ENCODE results near the gene CLTB.

The CLTB gene

DNA sequence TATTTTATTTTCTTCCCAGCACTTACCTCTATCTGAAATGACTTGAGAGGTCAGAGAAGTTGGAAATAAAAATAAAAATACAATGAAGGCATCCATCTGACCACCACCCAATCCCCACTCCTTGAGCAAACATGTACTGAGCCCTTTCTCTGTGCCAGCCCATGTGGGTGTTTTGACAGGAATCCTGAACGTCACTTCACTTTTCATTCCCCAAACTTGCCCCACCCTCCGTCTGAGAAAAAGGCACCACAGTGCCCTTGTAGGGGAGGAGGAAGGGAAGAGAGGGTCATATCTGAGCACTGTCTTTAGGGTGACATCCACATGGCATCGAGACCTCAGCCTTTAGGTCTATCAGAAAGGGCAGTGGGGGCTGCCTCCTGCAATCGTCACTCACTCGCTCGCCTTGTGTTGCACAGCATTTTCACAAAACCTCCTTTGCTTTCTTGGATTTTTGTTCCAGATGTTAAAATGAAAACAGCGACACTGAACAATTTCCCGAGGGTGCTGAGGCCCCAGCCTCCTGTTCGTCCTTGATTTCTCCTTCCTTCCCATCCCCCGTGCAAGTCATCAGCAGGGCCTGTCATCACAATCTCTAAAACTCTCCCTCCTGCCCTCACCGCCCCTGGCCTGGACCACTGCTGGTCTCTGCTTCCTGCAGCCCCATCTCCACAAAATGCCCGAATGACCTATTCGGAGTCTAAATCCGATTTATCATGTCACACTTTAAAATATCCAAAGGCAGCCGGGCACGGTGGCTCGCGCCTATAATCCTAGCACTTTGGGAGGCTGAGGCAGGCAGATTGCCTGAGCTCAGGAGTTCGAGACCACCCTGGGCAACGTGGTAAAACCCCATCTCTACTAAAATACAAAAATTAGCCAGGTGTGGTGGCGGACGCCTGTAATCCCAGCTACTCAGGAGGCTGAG, 14.8 kb downstream of the CLTB start:
- no peak for DNase-seq (ENCODE audit: low read depth)

DNA sequence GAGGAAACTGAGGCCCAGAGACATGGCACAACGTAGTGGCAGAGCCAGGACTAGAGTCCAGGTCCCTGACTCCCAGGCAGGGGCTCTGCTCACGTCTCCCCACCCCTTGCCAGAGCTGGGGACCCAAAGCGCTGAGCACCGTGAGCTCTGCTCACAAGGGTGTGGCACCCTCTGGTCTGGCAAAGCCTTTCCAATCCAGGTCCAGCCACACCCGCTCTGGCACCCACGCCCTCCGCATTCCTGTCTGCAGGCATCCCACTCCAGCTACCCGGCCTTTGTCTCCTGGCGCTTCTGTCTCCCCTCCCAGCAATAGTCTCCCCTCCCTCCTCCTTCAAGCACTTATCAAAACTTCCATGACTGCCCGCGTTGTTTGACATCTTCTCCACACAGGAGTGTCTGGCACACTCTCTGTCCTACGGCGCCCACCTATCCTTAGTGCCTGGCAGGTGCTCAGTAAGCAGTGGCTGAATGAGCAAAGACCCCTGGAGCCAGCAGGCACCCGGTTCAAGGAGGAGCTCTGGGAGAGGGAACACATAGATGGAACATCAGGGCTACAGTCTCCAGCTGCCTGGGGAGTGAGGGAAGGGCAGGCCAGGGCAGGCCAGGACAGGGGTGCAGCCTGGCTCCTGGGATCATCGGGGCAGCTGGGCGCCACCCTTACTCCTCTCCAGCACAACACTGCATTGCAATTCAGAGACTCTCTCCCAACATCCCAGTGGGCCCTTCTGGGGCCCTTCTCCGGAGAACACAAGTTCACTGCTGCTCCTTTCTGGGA, 15.8 kb downstream of the CLTB start:
- no peak for DNase-seq (ENCODE audit: low read depth)

DNA sequence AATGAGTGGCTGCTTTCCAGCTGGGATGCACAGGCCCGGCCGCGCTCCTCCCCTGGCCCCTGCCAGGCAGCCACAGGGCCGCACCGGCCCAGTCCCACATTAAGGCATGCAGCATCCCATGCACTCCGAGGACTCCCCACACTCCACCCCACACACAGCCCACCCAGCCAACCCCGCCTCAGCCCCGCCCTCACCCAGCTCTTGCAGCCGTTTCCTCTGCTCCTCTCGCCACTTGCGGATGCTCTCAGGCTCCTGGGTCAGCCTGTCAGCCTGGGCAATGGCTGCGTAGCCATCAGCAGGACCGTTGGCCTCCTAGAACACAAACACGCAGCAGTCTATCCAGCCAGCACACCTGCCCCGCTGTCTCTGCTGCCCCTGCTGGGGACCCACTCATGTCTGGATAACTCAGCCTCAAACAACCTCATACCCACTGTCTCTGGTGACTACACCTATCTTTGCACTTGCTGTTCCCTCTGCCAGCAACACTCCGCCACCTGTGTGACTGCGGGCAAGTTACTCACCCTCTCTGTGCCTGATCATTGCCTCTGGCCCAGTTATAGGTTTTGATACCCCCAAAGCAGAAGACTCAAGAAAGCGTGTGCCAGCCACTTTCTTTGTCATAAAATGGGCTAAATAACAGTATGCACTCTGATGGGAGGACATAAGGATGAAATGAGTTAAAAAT, 18.5 kb downstream of the CLTB start:
- no peak for DNase-seq (ENCODE audit: low read depth)

DNA sequence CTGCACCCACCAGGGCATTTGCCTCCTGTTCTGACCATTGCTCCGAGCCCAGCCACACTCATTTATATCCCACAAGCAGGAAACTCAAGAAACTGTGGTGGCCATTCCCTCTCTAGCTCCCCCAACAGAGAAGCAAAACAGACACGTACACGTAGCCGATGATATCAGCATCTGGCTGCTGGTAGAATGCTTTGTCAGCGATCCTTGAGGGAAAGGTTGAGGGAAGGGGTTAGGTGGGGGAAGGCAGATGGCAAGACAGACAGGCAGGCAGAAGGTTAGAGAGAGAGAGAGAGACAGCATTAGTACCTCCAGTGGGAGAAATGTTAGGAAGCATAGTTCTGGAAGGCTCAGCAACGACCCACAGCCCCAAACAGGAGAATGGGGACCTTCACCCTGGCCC, 20.0 kb downstream of the CLTB start:
- DNase-seq (ENCODE audit: low read depth): no peak

DNA sequence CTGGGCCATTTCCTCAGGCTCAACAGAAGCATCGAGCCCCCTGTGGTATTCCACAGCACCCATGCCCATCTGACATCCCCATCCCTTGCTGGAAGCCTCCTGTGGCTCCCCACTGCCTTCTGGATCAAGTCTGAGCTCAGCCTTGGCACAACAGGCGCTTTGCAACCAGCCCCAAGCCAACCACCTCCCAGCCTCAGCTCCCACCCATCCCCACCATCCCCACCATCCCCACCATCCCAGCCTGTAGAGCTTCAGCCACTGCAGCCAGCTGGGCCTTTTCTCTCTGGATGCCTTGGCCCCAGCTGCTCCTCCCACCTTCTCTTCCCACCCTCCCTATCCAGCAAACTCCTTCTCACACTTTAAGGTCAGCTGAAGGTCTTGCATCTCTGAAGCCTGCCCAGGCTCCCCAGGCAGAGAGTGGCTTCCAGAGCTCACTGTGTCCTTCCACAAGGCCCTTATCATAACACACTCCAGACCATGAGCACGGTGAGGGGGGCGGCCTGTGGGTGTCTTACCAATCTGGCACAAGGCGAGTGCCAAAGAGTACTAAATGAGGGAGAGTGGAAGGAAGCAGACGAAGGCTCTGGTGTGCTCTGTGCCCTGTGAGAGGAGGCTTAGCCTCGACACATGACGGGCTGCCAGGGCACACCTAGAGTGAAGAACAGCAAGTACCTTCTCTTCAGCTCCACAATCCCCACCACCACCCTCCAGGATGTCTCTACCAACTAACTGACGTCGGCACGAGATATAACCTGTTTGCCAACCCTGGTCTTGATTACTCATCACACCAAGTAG, 21.3 kb downstream of the CLTB start:
- DNase-seq (ENCODE audit: low read depth): no peak

DNA sequence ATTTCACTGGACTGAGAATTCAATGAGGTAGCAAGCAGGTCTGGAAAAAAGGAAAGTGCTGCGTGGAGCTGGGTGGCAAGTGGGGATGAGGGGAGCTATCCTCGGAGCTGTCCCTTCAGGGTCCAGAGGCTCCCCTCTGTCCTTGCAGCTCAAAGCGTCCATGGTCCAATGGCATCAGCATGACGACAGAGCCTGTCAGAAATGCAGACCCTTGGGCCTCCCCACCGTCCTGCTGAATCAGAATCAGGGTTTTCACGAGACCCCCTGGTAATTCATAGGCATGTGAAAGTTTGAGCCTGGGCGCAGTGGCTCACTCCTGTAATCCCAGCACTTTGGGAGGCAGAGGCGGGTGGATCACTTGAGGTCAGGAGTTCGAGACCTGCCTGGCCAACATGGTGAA, 22.2 kb downstream of the CLTB start:
- no peak for DNase-seq (ENCODE audit: low read depth)

DNA sequence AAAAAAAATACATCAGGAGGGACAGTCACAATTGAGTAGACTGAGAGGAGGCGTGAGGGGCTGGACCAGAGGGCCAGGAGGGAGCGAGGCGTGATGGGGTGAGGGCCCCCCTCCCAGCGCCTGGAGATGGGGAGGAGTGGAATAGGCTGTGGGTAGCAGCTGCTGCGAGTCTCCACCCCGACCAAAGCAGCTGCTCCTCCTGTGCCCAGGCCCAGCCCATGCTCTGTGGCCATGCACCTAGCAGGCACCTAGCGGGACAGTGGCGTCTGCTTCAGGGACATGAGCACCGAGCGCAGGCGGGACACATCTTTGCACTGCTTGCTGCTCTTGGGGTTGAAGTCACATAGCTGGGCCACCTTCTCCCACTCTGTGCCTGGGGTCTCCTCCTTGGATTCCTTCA, 23.8 kb downstream of the CLTB start:
- no peak for DNase-seq (ENCODE audit: low read depth)

DNA sequence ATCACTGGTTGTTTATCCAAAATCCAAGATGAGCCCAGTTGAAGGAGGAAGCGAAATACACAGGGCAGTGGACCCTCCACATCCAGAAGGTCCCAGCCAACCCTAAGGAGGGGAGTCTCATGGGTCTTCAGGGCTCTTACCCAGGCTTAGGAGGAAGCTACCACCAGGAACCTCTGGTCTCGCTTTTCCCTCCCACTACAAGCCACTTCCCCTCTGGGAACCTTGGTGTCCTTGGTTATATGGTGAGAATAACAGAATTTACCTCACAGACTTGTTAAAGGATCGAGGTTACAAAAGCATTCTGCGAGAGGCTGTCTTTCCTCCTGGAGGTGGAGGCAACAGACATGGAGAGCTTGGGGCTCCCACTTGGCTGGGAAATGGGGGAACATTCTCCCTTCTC, 24.3 kb downstream of the CLTB start:
- DNase-seq (ENCODE audit: low read depth): no peak

DNA sequence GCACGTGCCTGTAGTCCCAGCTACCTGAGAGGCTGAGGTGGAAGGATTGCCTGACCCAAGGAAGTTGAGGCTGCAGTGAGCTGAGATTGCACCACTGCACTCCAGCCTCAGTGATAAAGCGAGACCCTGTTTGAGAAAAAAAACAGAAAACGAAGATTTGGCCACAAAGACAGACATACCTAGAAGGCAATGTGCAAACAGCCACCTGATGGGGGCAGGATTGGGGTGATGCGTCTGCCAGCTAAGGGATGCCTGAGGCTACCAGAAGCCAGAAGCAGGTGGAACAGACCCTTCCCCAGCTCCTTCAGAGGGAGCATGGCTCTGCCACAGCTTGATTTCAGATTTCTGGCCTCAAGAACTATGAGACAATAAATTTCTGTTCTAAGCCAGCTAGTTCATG, 24.9 kb downstream of the CLTB start:
- DNase-seq (ENCODE audit: low read depth): no peak

DNA sequence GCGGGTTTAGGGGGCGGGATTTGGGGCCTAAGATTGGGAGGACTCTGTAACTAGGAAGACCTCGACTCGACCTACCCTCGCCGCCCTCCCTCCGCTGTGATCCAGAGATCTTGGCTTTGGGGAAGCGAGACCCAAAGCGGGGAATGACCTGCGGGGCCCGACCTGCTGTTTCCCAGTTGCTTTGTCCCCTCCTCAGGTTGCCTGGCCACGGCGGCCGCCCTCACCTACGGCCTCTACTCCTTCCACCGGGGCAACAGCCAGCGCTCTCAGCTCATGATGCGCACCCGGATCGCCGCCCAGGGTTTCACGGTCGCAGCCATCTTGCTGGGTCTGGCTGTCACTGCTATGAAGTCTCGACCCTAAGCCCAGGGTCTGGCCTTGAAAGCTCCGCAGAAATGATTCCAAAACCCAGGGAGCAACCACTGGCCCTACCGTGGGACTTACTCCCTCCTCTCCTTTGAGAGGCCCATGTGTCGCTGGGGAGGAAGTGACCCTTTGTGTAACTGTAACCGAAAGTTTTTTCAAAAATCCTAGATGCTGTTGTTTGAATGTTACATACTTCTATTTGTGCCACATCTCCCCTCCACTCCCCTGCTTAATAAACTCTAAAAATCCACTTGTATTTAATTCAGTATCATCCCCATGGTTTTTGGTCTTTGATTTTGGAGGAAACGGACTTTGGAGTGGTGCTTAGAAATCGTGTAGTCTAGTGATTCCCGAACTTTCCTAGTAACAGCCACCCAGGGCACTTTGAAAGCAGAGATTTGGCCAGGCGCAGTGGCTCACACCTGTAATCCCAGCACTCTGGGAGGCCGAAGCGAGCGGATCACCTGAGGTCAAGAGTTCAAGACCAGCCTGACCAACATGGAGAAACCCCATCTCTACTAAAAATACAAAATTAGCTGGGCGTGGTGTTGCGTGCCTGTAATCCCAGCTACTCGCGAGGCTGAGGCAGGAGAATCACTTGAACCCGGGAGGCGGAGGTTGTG, 26.9 kb downstream of the CLTB start:
- no peak for DNase-seq (ENCODE audit: low read depth)

DNA sequence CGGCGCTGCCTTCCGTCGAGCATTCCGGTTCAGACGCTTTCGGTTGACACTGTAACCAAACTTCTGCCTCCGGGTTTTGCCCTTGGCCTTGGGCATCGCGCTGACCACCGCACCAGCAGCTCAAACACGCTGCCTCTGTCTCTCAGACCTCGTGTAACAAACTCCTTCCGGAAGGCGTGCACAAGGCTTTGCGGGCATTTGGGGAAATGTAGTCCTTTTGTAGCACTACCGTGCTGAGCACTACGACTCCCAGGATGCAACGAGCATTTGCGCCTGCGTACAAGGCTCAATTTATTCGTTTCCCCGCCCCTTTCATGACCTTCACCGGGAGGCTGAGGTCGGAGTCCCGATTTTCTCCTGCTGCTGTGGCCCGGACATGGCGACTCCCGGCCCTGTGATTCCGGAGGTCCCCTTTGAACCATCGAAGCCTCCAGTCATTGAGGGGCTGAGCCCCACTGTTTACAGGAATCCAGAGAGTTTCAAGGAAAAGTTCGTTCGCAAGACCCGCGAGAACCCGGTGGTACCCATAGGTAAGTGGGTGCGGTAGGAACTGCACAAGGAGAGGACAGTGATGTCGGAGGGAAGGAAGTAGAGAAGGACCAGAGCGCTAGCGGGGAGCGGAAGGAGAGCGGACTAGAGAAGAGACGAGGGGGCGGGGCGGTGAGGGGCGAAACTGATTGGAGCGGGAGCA, 27.8 kb downstream of the CLTB start, which contains the start of the genes HIGD2A and NOP16:
Gene HIGD2A (plus strand): TSS at position 308 of the 691 bp plus-strand sequence. CDS start 69 bp downstream, at position 377.
Gene NOP16 (minus strand): TSS at position 155 of the 691 bp plus-strand sequence. CDS start 59 bp downstream, at position 96.
- peak; percentile 98 for DNase-seq (ENCODE audit: low read depth)

DNA sequence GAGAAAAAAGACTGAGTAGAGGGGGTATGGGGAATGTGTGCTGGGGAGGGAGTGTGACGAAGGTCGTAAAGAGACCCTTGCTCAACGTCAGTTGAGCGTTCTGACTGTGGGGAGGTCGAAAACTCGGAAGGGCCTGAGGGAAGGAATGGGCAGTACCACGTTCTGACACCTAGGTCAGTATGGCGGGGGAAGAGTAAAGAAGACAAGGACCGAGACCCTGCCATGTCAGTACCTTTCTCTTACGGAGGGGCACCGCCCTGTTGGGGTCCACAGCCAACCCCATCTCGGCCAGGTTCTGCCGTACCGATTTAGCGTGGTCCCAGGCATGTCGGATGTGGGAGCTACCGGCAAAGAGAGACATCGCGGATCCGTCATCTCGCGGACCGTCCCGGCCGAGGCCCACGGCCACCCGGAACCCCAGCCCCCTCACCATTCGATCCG, 28.3 kb downstream of the CLTB start:
- DNase-seq (ENCODE audit: low read depth): no peak

DNA sequence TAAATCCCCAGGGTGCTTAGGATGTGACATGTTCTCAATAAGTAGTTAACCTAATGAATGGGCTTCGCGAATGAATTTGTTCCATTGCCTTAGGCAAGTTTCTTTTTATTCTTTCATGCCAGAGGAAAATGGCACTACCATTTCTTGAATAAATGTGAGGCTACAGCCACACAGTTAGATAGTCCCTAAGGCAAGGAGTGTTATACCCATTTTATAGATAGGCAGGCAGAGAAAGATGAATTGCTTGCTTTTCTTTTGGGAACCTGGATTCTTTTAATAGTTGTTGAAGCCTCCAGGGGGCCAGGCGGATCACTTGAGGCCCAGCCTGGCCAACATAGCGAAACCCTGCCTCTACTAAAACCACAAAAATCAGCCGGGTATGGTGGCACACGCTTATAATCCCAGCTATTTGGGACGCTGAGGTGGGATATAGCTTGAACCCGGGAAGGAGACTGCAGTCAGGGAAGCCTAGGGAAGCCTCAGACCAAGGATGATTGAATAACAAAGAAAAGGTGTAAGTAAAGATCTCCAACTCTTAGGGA, 28.9 kb downstream of the CLTB start:
- DNase-seq (ENCODE audit: low read depth): no peak

DNA sequence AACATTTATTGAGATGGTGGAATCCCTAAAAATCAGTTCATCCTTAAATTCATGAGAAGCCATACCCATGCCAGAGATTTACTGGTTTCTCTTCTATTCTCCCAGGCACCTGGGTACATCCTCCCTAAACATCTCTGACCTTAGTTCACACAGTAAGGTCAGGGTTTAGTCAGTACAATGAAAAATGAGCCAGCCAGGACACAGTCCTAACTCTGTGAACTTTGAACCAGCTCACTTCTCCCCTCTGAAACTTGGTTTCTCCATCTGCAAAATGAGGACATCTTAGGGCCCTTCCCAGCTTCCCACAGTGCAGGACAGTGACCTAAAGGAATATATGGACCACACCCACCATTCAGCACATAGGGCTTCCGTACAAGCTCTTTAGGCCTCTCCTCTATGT, 29.8 kb downstream of the CLTB start:
- DNase-seq (ENCODE audit: low read depth): no peak

DNA sequence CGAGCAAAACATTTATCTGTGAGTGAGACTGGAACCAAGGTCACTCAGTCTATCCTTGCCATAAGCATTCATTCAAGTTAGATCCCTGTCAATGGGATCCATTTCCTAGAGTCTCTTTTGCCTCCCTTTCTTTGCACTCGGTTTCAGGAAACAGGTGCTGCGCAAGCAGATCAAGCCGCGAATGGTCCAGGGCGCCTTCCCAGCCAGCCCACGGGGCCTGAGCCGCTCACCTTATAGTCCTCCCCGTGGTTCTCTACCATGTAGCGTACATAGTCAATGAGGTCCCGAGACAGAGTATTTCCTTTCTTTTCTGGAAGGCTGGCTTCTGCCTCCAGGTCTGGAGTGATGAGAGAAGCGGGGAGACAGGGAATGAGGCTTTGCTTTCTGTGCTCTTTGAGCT, 31.3 kb downstream of the CLTB start:
- DNase-seq (ENCODE audit: low read depth): no peak

DNA sequence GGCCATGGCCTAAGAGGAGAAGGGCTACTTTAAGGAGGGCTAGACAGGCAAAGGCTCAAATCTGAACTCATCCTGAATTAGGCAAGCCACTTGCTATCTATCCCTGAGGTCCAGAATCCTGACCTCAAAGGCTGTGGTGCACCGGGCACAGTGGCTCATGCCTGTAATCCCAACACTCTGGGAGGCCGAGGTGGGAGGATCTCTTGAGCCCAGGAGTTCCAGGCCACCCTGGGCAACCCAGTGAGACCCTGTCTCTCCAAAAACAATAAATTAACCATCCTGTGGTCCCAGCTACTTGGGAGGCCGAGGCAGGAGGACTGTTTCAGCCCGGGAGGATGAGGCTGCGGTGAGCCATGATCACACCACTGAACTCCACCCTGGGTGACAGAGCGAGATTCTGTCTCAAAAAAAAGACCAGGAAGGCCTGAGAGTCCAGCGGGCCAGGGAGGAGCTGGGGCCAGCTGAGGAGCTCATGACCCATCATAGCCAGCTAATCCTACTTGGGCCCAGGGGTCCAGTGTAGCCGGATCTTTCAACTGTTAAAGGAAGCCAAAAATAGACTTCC, 31.9 kb downstream of the CLTB start:
- DNase-seq (ENCODE audit: low read depth): no peak

DNA sequence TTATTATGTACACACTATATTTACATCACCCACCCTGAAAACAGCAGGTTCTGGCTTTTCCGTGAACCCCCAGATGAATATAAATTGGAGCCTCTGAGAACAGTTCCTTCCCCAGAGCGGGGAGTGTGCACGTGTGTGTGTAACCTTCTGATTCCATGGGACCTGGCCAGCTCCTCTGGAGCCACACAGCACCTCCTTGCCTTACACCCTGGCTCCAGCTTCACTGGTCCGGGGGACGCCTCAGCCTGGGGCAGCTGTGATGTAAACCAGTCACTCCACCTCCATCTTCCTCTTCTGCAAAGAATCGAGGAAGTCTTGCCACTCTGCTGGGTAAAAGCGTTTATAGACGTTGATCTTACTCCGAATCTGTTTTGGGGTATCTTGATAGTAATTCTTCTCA, 32.4 kb downstream of the CLTB start:
- DNase-seq (ENCODE audit: low read depth): no peak

DNA sequence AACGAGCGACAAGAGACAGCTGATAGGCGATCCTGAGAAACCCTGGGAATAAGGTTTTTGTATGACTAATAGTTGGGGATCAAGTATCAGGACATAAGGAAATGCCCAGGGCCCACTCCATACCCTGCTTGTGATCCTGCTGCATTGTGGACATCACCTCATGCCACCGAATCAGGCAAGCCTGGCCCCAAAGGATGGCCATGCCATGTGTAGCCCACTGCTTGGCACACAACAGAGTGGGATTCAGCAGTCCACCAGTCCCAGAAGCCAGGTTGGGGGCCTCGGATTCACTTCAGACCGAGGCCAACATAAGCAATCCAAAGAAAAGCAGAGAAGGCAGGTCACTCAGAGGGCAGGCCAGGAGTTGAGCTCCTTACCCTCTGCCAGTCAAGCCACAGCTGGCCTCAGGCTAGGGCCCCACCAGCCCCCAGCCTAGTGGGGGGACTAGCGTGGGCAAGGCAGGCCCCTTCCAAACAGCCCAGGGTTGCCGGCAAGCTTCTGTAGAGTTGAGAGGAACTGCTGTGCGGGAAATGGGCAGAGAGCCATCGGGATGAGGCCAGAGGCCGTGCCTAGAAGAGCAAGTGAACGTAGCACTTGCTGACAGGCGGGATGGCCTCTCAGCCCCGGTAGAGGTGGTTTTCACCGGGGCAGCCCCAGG, 33.0 kb downstream of the CLTB start:
- DNase-seq (ENCODE audit: low read depth): no peak

DNA sequence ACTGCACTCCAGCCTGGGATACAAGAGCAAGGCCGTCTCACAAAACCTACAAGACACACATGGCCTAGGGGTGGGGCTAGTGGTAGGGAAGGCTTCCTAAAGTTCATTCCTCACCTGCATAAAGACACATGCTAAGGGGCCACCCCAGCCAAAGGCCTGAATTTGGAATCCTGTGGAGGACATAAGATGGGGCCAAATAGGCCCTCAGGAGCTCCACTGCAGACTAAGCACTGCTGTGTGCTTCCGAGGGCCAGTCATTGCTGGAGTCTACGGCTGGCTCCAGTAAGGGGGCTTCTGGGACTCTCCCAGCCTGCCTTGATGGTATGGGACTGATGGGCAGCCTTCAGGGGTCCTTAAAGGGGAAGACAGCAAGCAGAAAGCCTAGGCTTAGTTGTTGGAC, 33.6 kb downstream of the CLTB start:
- DNase-seq (ENCODE audit: low read depth): no peak
